ENCODE data around the gene LAG3. TPM values are rescaled to one million over a fixed set of nuclear protein-coding genes. Genes with fewer than 3 reads are reported as not detected.

Gene LAG3
- total and polyA plus RNA-seq, 2 experiments from 2014 or later = 3.7 to 4.7 TPM

DNA sequence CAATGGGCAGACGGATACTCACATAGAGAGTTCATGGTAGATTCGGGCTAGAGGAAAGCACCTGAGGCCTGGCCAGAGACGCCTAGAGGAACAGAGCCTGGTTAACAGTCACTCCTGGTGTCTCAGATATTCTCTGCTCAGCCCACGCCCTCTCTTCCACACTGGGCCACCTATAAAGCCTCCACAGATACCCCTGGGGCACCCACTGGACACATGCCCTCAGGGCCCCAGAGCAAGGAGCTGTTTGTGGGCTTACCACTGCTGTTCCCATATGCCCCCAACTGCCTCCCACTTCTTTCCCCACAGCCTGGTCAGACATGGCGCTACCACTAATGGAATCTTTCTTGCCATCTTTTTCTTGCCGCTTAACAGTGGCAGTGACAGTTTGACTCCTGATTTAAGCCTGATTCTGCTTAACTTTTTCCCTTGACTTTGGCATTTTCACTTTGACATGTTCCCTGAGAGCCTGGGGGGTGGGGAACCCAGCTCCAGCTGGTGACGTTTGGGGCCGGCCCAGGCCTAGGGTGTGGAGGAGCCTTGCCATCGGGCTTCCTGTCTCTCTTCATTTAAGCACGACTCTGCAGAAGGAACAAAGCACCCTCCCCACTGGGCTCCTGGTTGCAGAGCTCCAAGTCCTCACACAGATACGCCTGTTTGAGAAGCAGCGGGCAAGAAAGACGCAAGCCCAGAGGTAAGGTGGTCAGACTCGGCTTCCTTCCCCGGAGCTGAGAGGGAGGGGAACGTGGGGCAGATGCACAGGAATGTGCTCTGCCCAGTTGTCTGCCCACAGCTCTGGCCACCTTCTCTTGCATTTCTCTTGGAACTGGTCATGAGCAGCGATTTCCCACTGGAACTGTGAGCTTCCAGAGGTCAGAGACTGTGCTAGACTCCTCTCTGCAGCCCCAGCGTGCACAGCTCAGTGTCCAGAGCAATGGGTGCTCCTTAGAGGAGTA lies 16.9 kb downstream of the LAG3 start, which contains the start of gene CD4:
CD4 (plus strand) TSS at position 557 of the 953 bp plus-strand sequence. CDS start 10,611 bp downstream, outside the sequence.
- peaks cover 12% of the 10 kb centered on the region for H3K27me3 Mint-ChIP-seq (ENCODE audit: insufficient read depth, low read depth, poor library complexity)
- no peaks in the 10 kb centered on the region for H3K27me3 ChIP-seq (ENCODE audit: insufficient read depth)
- H3K79me2 ChIP-seq (replicated peaks; ENCODE audit: insufficient read depth) = no peaks in the 10 kb centered on the region
- ATAC-seq = peak; percentile 50
- peak within 1 kb of the TSS; percentile 97 for H2AFZ ChIP-seq
- H3K36me3 Mint-ChIP-seq (ENCODE audit: low read depth) = no peaks in the 10 kb centered on the region; the same call in 2 of the 3 replicates
- H3K4me1 Mint-ChIP-seq = peaks cover 29% of the 10 kb centered on the region
- 0 out of 2 replicates have a peak within 1 kb of the TSS, but pooled peaks have one; percentile 26 for H3K4me3 ChIP-seq
- H3K27ac Mint-ChIP-seq = no peak within 1 kb of the TSS
- TF ChIP-seq EZH2 (IDR thresholded peaks at IDR 0.05; ENCODE audit: low read depth, unreplicated experiment) (no peak), EZH2phosphoT487 (IDR thresholded peaks at IDR 0.05; ENCODE audit: unreplicated experiment) (no peak), ZNF114 (CRISPR knock-in tag; IDR thresholded peaks at IDR 0.05) (no peak), STAT1 (IDR thresholded peaks at IDR 0.05; ENCODE audit: unreplicated experiment) (no peak), ZNF331 (CRISPR knock-in tag; IDR thresholded peaks at IDR 0.05; ENCODE audit: low read depth) (no peak), JUNB (IDR thresholded peaks at IDR 0.05; ENCODE audit: unreplicated experiment) (no peak), CREB1 (CRISPR knock-in tag; IDR thresholded peaks at IDR 0.05; ENCODE audit: low read depth) (no peak), POLR2AphosphoS5 (IDR thresholded peaks at IDR 0.05; ENCODE audit: low read depth) (no peak), NANOG (IDR thresholded peaks at IDR 0.05; ENCODE audit: borderline replicate concordance) (no peak)
- TF ChIP-seq, protein P1, sequence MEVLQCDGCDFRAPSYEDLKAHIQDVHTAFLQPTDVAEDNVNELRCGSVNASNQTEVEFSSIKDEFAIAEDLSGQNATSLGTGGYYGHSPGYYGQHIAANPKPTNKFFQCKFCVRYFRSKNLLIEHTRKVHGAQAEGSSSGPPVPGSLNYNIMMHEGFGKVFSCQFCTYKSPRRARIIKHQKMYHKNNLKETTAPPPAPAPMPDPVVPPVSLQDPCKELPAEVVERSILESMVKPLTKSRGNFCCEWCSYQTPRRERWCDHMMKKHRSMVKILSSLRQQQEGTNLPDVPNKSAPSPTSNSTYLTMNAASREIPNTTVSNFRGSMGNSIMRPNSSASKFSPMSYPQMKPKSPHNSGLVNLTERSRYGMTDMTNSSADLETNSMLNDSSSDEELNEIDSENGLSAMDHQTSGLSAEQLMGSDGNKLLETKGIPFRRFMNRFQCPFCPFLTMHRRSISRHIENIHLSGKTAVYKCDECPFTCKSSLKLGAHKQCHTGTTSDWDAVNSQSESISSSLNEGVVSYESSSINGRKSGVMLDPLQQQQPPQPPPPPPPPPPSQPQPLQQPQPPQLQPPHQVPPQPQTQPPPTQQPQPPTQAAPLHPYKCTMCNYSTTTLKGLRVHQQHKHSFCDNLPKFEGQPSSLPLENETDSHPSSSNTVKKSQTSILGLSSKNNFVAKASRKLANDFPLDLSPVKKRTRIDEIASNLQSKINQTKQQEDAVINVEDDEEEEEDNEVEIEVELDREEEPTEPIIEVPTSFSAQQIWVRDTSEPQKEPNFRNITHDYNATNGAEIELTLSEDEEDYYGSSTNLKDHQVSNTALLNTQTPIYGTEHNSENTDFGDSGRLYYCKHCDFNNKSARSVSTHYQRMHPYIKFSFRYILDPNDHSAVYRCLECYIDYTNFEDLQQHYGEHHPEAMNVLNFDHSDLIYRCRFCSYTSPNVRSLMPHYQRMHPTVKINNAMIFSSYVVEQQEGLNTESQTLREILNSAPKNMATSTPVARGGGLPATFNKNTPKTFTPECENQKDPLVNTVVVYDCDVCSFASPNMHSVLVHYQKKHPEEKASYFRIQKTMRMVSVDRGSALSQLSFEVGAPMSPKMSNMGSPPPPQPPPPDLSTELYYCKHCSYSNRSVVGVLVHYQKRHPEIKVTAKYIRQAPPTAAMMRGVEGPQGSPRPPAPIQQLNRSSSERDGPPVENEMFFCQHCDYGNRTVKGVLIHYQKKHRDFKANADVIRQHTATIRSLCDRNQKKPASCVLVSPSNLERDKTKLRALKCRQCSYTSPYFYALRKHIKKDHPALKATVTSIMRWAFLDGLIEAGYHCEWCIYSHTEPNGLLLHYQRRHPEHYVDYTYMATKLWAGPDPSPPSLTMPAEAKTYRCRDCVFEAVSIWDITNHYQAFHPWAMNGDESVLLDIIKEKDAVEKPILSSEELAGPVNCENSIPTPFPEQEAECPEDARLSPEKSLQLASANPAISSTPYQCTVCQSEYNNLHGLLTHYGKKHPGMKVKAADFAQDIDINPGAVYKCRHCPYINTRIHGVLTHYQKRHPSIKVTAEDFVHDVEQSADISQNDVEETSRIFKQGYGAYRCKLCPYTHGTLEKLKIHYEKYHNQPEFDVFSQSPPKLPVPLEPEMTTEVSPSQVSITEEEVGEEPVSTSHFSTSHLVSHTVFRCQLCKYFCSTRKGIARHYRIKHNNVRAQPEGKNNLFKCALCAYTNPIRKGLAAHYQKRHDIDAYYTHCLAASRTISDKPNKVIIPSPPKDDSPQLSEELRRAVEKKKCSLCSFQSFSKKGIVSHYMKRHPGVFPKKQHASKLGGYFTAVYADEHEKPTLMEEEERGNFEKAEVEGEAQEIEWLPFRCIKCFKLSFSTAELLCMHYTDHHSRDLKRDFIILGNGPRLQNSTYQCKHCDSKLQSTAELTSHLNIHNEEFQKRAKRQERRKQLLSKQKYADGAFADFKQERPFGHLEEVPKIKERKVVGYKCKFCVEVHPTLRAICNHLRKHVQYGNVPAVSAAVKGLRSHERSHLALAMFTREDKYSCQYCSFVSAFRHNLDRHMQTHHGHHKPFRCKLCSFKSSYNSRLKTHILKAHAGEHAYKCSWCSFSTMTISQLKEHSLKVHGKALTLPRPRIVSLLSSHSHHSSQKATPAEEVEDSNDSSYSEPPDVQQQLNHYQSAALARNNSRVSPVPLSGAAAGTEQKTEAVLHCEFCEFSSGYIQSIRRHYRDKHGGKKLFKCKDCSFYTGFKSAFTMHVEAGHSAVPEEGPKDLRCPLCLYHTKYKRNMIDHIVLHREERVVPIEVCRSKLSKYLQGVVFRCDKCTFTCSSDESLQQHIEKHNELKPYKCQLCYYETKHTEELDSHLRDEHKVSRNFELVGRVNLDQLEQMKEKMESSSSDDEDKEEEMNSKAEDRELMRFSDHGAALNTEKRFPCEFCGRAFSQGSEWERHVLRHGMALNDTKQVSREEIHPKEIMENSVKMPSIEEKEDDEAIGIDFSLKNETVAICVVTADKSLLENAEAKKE (CRISPR knock-in tag; IDR thresholded peaks at IDR 0.05) = no peak
- TF ChIP-seq, protein P2, sequence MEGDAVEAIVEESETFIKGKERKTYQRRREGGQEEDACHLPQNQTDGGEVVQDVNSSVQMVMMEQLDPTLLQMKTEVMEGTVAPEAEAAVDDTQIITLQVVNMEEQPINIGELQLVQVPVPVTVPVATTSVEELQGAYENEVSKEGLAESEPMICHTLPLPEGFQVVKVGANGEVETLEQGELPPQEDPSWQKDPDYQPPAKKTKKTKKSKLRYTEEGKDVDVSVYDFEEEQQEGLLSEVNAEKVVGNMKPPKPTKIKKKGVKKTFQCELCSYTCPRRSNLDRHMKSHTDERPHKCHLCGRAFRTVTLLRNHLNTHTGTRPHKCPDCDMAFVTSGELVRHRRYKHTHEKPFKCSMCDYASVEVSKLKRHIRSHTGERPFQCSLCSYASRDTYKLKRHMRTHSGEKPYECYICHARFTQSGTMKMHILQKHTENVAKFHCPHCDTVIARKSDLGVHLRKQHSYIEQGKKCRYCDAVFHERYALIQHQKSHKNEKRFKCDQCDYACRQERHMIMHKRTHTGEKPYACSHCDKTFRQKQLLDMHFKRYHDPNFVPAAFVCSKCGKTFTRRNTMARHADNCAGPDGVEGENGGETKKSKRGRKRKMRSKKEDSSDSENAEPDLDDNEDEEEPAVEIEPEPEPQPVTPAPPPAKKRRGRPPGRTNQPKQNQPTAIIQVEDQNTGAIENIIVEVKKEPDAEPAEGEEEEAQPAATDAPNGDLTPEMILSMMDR (conservative IDR thresholded peaks at IDR 0.05; ENCODE audit: low read depth in 2 of 2) = no peak
- TF ChIP-seq, protein P3, sequence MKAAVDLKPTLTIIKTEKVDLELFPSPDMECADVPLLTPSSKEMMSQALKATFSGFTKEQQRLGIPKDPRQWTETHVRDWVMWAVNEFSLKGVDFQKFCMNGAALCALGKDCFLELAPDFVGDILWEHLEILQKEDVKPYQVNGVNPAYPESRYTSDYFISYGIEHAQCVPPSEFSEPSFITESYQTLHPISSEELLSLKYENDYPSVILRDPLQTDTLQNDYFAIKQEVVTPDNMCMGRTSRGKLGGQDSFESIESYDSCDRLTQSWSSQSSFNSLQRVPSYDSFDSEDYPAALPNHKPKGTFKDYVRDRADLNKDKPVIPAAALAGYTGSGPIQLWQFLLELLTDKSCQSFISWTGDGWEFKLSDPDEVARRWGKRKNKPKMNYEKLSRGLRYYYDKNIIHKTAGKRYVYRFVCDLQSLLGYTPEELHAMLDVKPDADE (IDR thresholded peaks at IDR 0.05) = no peak
- TF ChIP-seq, protein P4, sequence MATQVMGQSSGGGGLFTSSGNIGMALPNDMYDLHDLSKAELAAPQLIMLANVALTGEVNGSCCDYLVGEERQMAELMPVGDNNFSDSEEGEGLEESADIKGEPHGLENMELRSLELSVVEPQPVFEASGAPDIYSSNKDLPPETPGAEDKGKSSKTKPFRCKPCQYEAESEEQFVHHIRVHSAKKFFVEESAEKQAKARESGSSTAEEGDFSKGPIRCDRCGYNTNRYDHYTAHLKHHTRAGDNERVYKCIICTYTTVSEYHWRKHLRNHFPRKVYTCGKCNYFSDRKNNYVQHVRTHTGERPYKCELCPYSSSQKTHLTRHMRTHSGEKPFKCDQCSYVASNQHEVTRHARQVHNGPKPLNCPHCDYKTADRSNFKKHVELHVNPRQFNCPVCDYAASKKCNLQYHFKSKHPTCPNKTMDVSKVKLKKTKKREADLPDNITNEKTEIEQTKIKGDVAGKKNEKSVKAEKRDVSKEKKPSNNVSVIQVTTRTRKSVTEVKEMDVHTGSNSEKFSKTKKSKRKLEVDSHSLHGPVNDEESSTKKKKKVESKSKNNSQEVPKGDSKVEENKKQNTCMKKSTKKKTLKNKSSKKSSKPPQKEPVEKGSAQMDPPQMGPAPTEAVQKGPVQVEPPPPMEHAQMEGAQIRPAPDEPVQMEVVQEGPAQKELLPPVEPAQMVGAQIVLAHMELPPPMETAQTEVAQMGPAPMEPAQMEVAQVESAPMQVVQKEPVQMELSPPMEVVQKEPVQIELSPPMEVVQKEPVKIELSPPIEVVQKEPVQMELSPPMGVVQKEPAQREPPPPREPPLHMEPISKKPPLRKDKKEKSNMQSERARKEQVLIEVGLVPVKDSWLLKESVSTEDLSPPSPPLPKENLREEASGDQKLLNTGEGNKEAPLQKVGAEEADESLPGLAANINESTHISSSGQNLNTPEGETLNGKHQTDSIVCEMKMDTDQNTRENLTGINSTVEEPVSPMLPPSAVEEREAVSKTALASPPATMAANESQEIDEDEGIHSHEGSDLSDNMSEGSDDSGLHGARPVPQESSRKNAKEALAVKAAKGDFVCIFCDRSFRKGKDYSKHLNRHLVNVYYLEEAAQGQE (IDR thresholded peaks at IDR 0.05; ENCODE audit: unreplicated experiment) = no peak
- H3K4me1 ChIP-seq (ENCODE audit: insufficient read depth) = peaks cover 22% of the 10 kb centered on the region
- no peaks in the 10 kb centered on the region for H3K9me2 ChIP-seq (ENCODE audit: insufficient read depth)
- H3K4me2 ChIP-seq = peak within 1 kb of the TSS; percentile 55; the same call in 1 of the 2 replicates
- H3K27ac ChIP-seq (ENCODE audit: low read depth) = no peak within 1 kb of the TSS
- H3K4me3 Mint-ChIP-seq = no peak within 1 kb of the TSS; the same call in 2 of the 3 replicates
- DNase-seq (ENCODE audit: low spot score) = peak; percentile 53
- H3K36me3 ChIP-seq (ENCODE audit: insufficient read depth) = no peaks in the 10 kb centered on the region
- no peaks in the 10 kb centered on the region for H3K9me3 Mint-ChIP-seq
- H3F3A ChIP-seq (replicated peaks; ENCODE audit: low read depth) = no peaks in the 10 kb centered on the region
- no peaks in the 10 kb centered on the region for H4K20me1 ChIP-seq (replicated peaks; ENCODE audit: insufficient read depth)
